ENCODE results near the gene FNDC3B. TPM values are rescaled to one million over a fixed set of nuclear protein-coding genes. Genes with fewer than 3 reads are reported as not detected.

The FNDC3B gene
- total and polyA plus RNA-seq, 2 of the 8 experiments (the other 6 are each of a cell fraction or from before 2014, with no cell fraction given), result 14.1 to 44.4 TPM

GRCh38 chr3:172150913-172151650 lies 111.7 kb downstream of the FNDC3B start:
- FAIRE-seq (no peak), DNase-seq (ENCODE audit: low read depth in 1 of 2, low spot score in 2 of 2) (no peak)
- H3K9me3 ChIP-seq (ENCODE audit: insufficient read depth in 2 of 2, low read depth in 1 of 2, low read length in 1 of 2), result no peaks in the 10 kb centered on the region
- peaks cover 0 to 77% of the 10 kb centered on the region in 2 experiments; a peak in 2 of 4 replicates for H3K79me2 ChIP-seq (ENCODE audit: control insufficient read depth in 1 of 2, insufficient read depth in 2 of 2, low read length in 2 of 2)
- no peak overlapping the region for H3K14ac ChIP-seq (ENCODE audit: insufficient read length)
- no peak overlapping the region for H3K23ac ChIP-seq (ENCODE audit: insufficient read length)
- H3K4me3 ChIP-seq (ENCODE audit: extremely low read depth in 1 of 4, insufficient read depth in 2 of 4, low read depth in 3 of 4, low read length in 4 of 4), result no peak overlapping the region
- TF ChIP-seq RAD21 (IDR thresholded peaks at IDR 0.05 in 1 of 2, conservative IDR thresholded peaks at IDR 0.05 in 1 of 2; ENCODE audit: low read depth in 2 of 2, low read length in 2 of 2), result no peak
- no peaks in the 10 kb centered on the region for H3K36me3 ChIP-seq (ENCODE audit: control insufficient read depth in 2 of 4, insufficient read depth in 4 of 4, low read length in 3 of 4)
- H2AK5ac ChIP-seq (ENCODE audit: low read depth, low read length), result no peak overlapping the region
- H3K4ac ChIP-seq (replicated peaks; ENCODE audit: insufficient read length, low read depth, low read length), result no peak overlapping the region
- no peak overlapping the region for H2BK20ac ChIP-seq (ENCODE audit: low read length)
- CTCF ChIA-PET (ENCODE audit: partially characterized antibody), result interaction anchor here (0.6 to 3.1 kb wide), 4 partner anchors 9 to 115 kb away, joined by 3 to 12 read pairs (median 6); no protein-coding TSS in a partner anchor
- no peak overlapping the region for H3K4me2 ChIP-seq (ENCODE audit: insufficient read depth in 1 of 2, low read depth in 2 of 2, low read length in 2 of 2)
- no peak overlapping the region for H2BK15ac ChIP-seq (ENCODE audit: low read length)
- POLR2A ChIA-PET (ENCODE audit: partially characterized antibody), result no interaction called here
- no peak overlapping the region for H4K5ac ChIP-seq (ENCODE audit: insufficient read length, low read depth, low read length)
- no peak overlapping the region for H2BK120ac ChIP-seq (replicated peaks; ENCODE audit: low read depth, low read length)
- H4K8ac ChIP-seq (ENCODE audit: extremely low read depth, insufficient read depth, low read length), result no peak overlapping the region
- no peak overlapping the region for H3K27ac ChIP-seq (ENCODE audit: low read depth, low read length)
- H2AFZ ChIP-seq (ENCODE audit: low read length), result no peak overlapping the region
- no peak overlapping the region for H2BK12ac ChIP-seq (ENCODE audit: low read depth, low read length)
- H4K91ac ChIP-seq (replicated peaks; ENCODE audit: insufficient read length, low read length), result no peak overlapping the region
- no peak overlapping the region for H3K18ac ChIP-seq (ENCODE audit: extremely low read depth, low read length)
- 70 to 100% methylated on average over 1 to 5 of the region's 5 CpGs for WGBS, 2 experiments (ENCODE audit: extremely low coverage in 1 of 2, insufficient coverage in 1 of 2, insufficient read length in 1 of 2, insufficient replicate concordance in 2 of 2, low coverage in 1 of 2, low lambda C conversion rate in 2 of 2, missing lambda C conversion rate in 1 of 2)
- H3K4me1 ChIP-seq (replicated peaks in 1 of 4; ENCODE audit: control insufficient read depth in 3 of 4, insufficient read depth in 4 of 4, low read length in 3 of 4), result peaks cover 6 to 25% (median 23%) of the 10 kb centered on the region in 4 experiments
- H3K23me2 ChIP-seq (ENCODE audit: low read depth, low read length), result no peaks in the 10 kb centered on the region
- H4K20me1 ChIP-seq (replicated peaks in 1 of 2; ENCODE audit: control insufficient read depth in 1 of 2, insufficient read depth in 2 of 2, low read length in 2 of 2), result peaks cover 2% of the 10 kb centered on the region in 2 experiments
- no peak overlapping the region for H3K56ac ChIP-seq (replicated peaks; ENCODE audit: insufficient read length, low read depth, low read length)
- H3K79me1 ChIP-seq (ENCODE audit: low read depth, low read length), result no peaks in the 10 kb centered on the region; the same call in 1 of the 2 replicates
- H3K27me3 ChIP-seq (replicated peaks in 1 of 4; ENCODE audit: control insufficient read depth in 3 of 4, extremely low read depth in 1 of 4, insufficient read depth in 3 of 4, low read length in 3 of 4), result no peaks in the 10 kb centered on the region
- H2BK5ac ChIP-seq (ENCODE audit: low read depth, low read length), result no peak overlapping the region
- H3K9ac ChIP-seq (replicated peaks in 1 of 4; ENCODE audit: extremely low read depth in 1 of 4, low read depth in 3 of 4, low read length in 3 of 4), result no peak overlapping the region
